Naive B cell (primary cell): ENCODE measurements around the gene CCT6B. TPM values are rescaled to one million over a fixed set of nuclear protein-coding genes. Genes with fewer than 3 reads are reported as not detected.
A peak's percentile ranks its signal among the peaks of the same experiment; 100 is the strongest.
"Not testable (repeated sequence)": the region's sequence is repeated elsewhere in the genome, so short reads cannot be mapped to it uniquely, and the experiment has no call there.

Experiments
- ATAC-seq, 2 donors: fragments of 150-1000 bp; cut with Tn5 transposase; 2 replicates each; pipeline ENCODE4 v1.10.0; 2021; ENCODE audit warnings: low read depth in 2 of 2, mild to moderate bottlenecking in 2 of 2, moderate library complexity in 2 of 2
- DNase-seq: peaks from one replicate; pipeline ENCODE4 v3.0.0; 2022
- H3K27ac Mint-ChIP-seq, 6 donors: one replicate each; pipeline ENCODE4 v1.8.0; 2020 to 2022; ENCODE audit warnings: mild to moderate bottlenecking in 6 of 6, mixed read lengths in 6 of 6, moderate library complexity in 5 of 6, inconsistent platforms in 2 of 6
- H3K27me3 Mint-ChIP-seq, 3 donors: one replicate each; pipeline ENCODE4 v1.8.0; 2021 to 2022; ENCODE audit warnings: mixed read lengths in 3 of 3, mild to moderate bottlenecking in 1 of 3
- H3K36me3 Mint-ChIP-seq, 2 donors: one replicate each; pipeline ENCODE4 v1.8.0; 2020 to 2022; ENCODE audit warnings: mixed read lengths in 2 of 2, inconsistent platforms in 1 of 2, mild to moderate bottlenecking in 1 of 2
- H3K4me1 Mint-ChIP-seq, 3 donors: one replicate each; pipeline ENCODE4 v1.8.0; 2020 to 2022; ENCODE audit warnings: mixed read lengths in 3 of 3, inconsistent platforms in 1 of 3, mild to moderate bottlenecking in 1 of 3, moderate library complexity in 1 of 3
- H3K4me3 Mint-ChIP-seq, 8 donors: one replicate each; pipeline ENCODE4 v1.8.0; 2020 to 2022; ENCODE audit warnings: mild to moderate bottlenecking in 8 of 8, mixed read lengths in 8 of 8, moderate library complexity in 8 of 8, inconsistent platforms in 2 of 8
- H3K9me3 Mint-ChIP-seq, 7 donors: one replicate each; pipeline ENCODE4 v1.8.0; 2020 to 2022; ENCODE audit warnings: mixed read lengths in 7 of 7, mild to moderate bottlenecking in 5 of 7, inconsistent platforms in 2 of 7, moderate library complexity in 1 of 7
- polyA plus RNA-seq, 6 donors: library from polyadenylated mRNA; unstranded; fragments of 300-500 nt; fragmentation: Illumina TruSeq; gene quantifications; one replicate each; pipeline ENCODE4 v1.2.3, GENCODE V29; 2021; ENCODE audit warnings: low read depth in 6 of 6

Gene CCT6B
- polyA plus RNA-seq, 6 donors from 2014 or later = 0.82 to 4.5 (median 1.5) TPM; not detected in 1

DNA sequence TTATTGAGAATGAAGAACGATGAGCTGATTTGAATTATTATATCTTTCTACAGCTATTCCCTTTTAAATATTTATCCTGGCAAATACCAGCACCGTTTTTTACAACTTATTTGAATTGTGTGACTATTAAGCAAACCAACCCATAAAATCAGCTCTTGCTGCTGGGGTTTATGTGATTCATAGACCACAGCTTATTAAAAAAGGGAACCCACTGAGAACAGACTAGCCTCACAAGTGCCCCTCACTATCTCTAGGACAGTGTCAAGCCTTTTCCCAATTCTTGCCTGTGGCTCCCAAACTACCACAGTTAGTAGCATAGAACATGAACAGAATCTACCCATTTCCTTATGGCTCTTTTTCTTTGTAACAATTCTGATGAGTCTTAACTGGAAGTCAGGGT is 12.9 kb upstream of the CCT6B start:
- ATAC-seq = no peak
- no peak overlapping the region for H3K27ac Mint-ChIP-seq
- H3K27me3 Mint-ChIP-seq = no peaks in the 10 kb centered on the region
- no peak overlapping the region for H3K4me3 Mint-ChIP-seq
- no peak for DNase-seq
- H3K4me1 Mint-ChIP-seq = no peaks in the 10 kb centered on the region
- no peaks in the 10 kb centered on the region for H3K36me3 Mint-ChIP-seq
- no peaks in the 10 kb centered on the region for H3K9me3 Mint-ChIP-seq

DNA sequence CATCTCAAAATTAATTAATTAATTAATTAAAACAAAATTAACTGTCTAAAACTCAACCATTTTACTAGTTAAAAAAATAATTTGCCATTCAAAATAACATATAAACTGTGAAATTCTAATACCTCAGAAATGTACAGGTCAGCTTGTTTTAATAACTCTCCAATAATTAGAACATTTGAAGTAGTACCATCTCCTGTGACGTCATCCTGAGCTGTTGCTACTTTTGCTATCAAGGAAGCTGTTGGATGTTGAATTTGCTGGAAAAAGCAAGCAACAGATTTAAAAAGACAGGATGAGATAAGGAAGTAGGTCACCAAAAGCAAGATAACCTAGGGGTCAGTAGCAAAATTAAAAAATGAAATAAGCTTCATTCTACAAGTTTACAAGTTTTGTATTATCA is 2.8 kb downstream of the CCT6B start:
- peaks cover 7 to 16% of the 10 kb centered on the region in 2 donors for H3K36me3 Mint-ChIP-seq
- peaks cover 23 to 27% (median 24%) of the 10 kb centered on the region in 3 donors for H3K4me1 Mint-ChIP-seq
- H3K27ac Mint-ChIP-seq = no peak overlapping the region
- no peak for DNase-seq
- peak overlapping the region in 1 of 8 donors; percentile 36 for H3K4me3 Mint-ChIP-seq
- H3K27me3 Mint-ChIP-seq = peaks cover 0 to 27% (median 6%) of the 10 kb centered on the region in 3 donors
- H3K9me3 Mint-ChIP-seq = peaks cover 0 to 9% (median 0%) of the 10 kb centered on the region in 7 donors
- ATAC-seq = no peak

DNA sequence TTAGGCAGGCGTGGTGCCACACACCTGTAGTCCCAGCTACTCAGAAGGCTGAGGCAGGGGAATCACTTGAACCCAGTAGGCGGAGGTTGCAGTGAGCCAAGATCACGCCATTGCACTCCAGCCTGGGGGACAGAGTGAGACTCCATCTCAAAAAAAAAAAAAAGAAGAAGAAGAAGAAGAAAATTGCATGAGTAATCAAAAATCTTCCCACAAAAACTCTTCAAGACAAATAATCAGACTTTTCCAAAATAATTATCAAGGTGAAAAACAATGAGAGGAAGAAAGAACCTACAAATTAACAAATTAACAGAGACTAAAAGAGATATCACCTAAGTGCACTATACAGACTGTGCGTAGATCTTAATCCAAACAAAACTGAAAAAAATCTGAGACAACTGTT is 10.5 kb downstream of the CCT6B start:
- not testable (repeated sequence) for DNase-seq, H3K27ac Mint-ChIP-seq, H3K9me3 Mint-ChIP-seq, H3K36me3 Mint-ChIP-seq, H3K4me3 Mint-ChIP-seq, H3K4me1 Mint-ChIP-seq, ATAC-seq
- H3K27me3 Mint-ChIP-seq = peaks cover 0 to 14% (median 6%) of the 10 kb centered on the region in 3 donors

DNA sequence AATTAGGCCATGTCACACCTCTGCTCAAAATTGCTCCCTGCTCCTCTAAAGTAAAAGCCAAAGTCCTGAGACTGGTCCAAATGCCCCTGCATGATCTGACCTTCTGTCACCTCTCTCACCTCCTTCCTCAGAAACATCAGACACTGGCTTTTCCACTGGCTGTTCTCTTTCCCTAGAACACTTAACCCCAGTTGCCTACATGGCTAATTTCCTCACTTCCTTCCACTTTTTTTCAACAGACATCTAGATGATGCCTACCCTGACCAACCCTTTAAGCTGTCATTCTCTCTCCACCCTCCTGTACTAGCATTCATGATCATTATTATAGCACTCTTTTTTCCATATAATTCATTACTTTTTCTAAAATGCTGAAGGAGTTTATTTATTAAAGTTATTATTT is 31.0 kb downstream of the CCT6B start:
- no peak for DNase-seq
- no peaks in the 10 kb centered on the region for H3K4me1 Mint-ChIP-seq

DNA sequence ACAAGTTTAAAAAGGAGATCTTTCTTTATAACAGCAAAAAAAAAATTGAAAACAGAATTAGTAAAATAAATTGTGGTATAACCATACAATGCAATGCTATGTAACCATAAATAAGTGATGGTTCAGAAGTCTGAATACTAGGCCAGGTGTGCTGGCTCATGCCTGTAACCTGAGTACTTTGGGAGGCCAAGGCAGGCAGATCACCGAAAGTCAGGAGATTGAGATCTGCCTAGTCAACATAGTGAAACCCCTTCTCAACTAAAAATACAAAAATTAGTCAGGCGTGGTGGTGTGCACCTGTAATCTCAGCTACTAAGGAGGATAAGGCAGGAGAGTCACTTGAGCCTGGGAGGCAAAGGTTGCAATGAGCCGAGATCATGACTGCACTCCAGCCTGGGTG is 34.6 kb downstream of the CCT6B start:
- no peak overlapping the region for H3K27ac Mint-ChIP-seq
- DNase-seq (no peak), ATAC-seq (no peak)
- no peak overlapping the region for H3K4me3 Mint-ChIP-seq
- no peaks in the 10 kb centered on the region for H3K4me1 Mint-ChIP-seq
- H3K9me3 Mint-ChIP-seq = no peaks in the 10 kb centered on the region
- no peaks in the 10 kb centered on the region for H3K27me3 Mint-ChIP-seq
- H3K36me3 Mint-ChIP-seq = peaks cover 0 to 8% of the 10 kb centered on the region in 2 donors

More for the DNA sequence above, 31.0 kb downstream of the CCT6B start:
- Mint-ChIP-seq H3K27ac (no peak overlapping the region), H3K27me3 (no peaks in the 10 kb centered on the region), H3K9me3 (no peaks in the 10 kb centered on the region), H3K4me3 (peak overlapping the region in 1 of 8 donors; percentile 30), H3K36me3 (peaks cover 0 to 8% of the 10 kb centered on the region in 2 donors)
- ATAC-seq = no peak

DNA sequence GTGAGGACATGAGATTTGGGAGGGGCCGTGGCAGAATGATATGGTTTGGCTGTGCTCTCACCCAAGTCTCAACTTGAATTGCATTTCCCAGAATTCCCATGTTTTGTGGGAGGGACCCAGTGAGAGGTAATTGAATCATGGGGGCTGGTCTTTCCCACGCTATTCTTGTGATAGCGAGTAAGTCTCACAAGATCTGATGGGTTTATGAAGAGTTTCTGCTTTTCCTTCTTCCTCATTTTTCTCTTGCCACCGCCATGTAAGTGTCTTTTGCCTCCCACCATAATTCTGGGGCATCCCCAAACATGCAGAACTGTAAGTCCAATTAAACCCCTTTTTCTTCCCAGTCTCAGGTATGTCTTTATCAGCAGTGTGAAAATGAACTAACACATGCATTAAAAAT is 40.6 kb downstream of the CCT6B start:
- Mint-ChIP-seq H3K27ac (no peak overlapping the region), H3K4me3 (no peak overlapping the region), H3K27me3 (peaks cover 0 to 8% (median 3%) of the 10 kb centered on the region in 3 donors), H3K36me3 (no peaks in the 10 kb centered on the region), H3K9me3 (no peaks in the 10 kb centered on the region), H3K4me1 (no peaks in the 10 kb centered on the region)
- DNase-seq (no peak), ATAC-seq (no peak)

DNA sequence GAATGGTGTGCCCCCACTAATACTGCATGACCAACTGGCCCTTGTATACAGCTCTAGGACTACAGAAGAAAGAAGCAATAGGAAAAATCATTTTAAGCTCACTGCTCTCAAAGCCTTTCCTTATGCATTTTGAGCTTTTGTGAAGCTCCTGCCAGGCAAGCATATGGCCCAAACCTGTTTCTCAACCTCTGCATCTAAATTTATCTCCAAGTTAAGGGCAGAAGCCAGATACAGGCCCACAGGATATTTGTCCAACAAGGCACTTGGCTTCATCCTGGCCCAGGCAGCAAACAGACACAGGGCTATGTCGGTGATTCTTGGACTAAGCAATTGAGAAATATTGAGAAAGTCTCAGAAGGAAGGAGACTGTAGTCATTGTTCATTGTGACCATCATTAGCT is 43.9 kb downstream of the CCT6B start:
- Mint-ChIP-seq H3K27ac (no peak overlapping the region), H3K4me3 (no peak overlapping the region), H3K27me3 (peaks cover 0 to 8% (median 3%) of the 10 kb centered on the region in 3 donors), H3K36me3 (peaks cover 0 to 5% of the 10 kb centered on the region in 2 donors), H3K9me3 (no peaks in the 10 kb centered on the region), H3K4me1 (peaks cover 0 to 13% (median 7%) of the 10 kb centered on the region in 3 donors)
- DNase-seq = no peak
- no peak for ATAC-seq

DNA sequence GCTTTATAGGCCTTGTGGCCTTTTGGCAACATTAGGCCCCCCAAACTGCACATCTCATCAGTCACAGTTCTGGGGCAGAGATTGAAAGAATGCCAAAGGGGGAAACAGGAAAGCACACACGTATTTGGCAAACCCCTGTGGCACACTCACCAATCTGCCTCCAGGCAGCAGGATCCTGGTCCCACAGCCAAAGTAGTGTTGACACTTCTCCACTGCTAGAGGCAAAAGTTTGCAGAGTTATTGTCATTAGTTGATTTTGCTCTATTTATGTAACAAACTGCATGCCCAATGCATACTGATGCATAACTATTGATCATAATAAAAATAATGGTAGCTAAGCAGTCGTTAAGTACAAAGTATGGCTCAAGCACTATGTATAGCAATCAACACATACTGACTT is 45.1 kb downstream of the CCT6B start:
- ATAC-seq (no peak), DNase-seq (no peak)
- H3K4me1 Mint-ChIP-seq = peaks cover 0 to 13% (median 7%) of the 10 kb centered on the region in 3 donors
- no peaks in the 10 kb centered on the region for H3K9me3 Mint-ChIP-seq
- H3K36me3 Mint-ChIP-seq = peaks cover 0 to 5% of the 10 kb centered on the region in 2 donors
- no peak overlapping the region for H3K4me3 Mint-ChIP-seq
- H3K27me3 Mint-ChIP-seq = peaks cover 1 to 9% (median 3%) of the 10 kb centered on the region in 3 donors
- no peak overlapping the region for H3K27ac Mint-ChIP-seq

DNA sequence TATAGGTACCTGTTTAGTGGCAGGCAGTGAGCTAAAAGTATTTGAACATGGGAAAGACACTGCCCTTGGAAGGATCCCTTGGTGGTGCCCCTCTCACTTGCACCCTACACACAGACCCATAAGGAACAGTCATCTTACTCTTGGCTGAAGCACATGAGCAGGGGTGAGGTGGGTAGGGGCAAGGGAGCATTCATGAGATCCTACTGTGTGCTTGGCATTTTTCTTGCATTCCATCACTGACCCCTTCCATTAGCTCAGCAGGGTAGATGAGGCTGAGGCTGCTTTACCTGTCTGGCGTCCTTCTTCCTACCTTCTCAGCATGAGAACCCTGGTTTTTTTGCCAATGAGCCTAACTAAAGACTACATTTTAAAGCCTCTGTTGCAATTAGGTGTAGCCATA is 48.3 kb downstream of the CCT6B start:
- DNase-seq = no peak
- peaks cover 5 to 13% (median 7%) of the 10 kb centered on the region in 3 donors for H3K4me1 Mint-ChIP-seq
- no peak for ATAC-seq
- H3K27me3 Mint-ChIP-seq = peaks cover 0 to 23% (median 17%) of the 10 kb centered on the region in 3 donors
- no peak overlapping the region for H3K27ac Mint-ChIP-seq
- peaks cover 0 to 5% of the 10 kb centered on the region in 2 donors for H3K36me3 Mint-ChIP-seq
- no peak overlapping the region for H3K4me3 Mint-ChIP-seq
- no peaks in the 10 kb centered on the region for H3K9me3 Mint-ChIP-seq

DNA sequence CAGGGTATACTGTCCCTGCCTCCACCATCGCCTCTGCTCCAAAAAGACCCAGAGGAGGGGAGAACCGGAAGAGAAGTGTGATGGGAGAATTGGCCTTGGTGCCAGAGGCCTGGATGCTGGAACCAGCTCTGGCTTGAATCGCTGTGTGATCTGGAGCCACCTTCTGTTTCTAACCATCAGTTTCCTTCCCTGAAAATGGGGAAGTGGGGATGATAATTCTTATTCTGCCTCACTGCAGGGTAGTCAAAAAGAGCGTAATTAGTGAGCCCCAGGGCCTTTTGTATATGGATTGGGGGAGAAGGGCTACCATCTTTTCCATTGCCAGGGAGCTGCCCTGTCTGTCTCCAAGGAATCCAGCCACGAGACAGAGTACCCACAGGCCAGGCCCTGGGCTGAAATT is 52.2 kb downstream of the CCT6B start:
- Mint-ChIP-seq H3K36me3 (no peaks in the 10 kb centered on the region), H3K27me3 (peaks cover 10 to 24% (median 23%) of the 10 kb centered on the region in 3 donors), H3K27ac (no peak overlapping the region), H3K4me1 (peaks cover 5 to 13% (median 7%) of the 10 kb centered on the region in 3 donors), H3K4me3 (no peak overlapping the region), H3K9me3 (no peaks in the 10 kb centered on the region)
- DNase-seq (no peak), ATAC-seq (no peak)

DNA sequence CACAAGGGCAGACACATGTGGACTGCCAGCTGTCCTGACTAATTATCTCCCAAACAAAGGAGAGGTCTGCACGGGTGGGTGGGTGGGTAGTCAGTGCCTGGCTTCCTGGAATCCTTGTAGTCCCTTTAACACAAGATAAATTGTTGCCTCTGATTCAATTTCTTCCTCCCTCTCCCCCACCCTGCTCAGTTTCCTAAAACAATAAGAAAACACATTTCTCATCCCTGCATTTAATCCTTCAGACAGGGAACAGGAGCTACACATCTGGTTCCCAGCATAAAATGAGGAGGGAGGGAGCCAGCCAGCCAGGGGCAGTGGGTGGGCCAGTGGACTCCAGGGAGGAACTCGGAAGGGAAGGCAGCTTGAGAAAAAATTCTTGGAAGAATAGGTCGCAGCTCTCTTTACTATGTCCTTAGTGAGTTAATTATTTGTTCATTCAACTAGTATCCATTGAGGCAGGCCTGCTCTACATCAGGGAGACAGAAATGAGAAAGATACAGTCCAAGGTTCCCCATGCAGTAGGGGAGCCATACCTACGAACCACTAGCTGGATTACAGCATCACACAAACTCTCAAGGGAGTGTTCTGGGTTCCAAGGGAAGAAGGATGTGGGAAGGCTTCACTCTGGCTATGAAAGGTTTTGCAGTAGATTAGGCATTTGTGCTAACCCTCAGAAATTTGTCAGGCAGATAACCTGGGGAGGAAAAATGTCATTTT is 58.3 kb downstream of the CCT6B start:
- Mint-ChIP-seq H3K9me3 (no peaks in the 10 kb centered on the region), H3K27ac (no peak overlapping the region), H3K27me3 (peaks cover 32 to 55% (median 43%) of the 10 kb centered on the region in 3 donors), H3K36me3 (no peaks in the 10 kb centered on the region), H3K4me3 (no peak overlapping the region), H3K4me1 (no peaks in the 10 kb centered on the region)
- no peak for DNase-seq
- ATAC-seq = no peak

DNA sequence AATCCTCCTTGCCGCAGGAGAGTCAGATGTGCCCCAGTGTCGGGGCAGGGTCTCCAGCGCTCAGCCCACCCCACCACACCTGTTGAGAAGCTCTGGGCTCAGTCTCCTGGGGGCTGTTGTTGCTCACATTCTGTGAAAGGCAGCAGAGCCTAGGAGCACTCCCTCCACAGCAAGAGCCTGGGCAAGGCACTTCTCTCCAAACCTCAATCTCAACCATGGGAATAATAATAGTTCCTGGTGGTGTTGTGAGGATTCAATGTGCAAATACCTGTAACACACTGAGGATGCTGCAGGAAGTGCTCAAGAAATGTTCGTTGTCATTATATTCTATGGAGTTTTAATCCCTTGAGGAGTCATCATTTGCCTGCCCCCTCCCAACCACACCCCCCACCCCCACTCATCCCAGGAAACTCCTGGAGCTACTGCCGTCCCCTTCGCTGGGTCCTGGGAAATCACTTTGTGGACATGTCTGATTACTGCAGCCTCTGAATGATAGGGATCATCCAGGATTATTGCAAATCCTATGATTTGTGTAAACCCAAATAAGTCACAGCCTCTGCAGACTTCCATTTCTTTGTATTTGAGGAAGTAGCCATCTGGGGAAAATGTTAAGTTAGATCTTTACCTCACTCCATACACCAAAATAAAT is 61.5 kb downstream of the CCT6B start:
- no peak for DNase-seq
- peaks cover 38 to 76% (median 73%) of the 10 kb centered on the region in 3 donors for H3K27me3 Mint-ChIP-seq
- H3K36me3 Mint-ChIP-seq = no peaks in the 10 kb centered on the region
- no peak overlapping the region for H3K4me3 Mint-ChIP-seq
- H3K4me1 Mint-ChIP-seq = no peaks in the 10 kb centered on the region
- H3K9me3 Mint-ChIP-seq = no peaks in the 10 kb centered on the region
- H3K27ac Mint-ChIP-seq = no peak overlapping the region
- no peak for ATAC-seq

DNA sequence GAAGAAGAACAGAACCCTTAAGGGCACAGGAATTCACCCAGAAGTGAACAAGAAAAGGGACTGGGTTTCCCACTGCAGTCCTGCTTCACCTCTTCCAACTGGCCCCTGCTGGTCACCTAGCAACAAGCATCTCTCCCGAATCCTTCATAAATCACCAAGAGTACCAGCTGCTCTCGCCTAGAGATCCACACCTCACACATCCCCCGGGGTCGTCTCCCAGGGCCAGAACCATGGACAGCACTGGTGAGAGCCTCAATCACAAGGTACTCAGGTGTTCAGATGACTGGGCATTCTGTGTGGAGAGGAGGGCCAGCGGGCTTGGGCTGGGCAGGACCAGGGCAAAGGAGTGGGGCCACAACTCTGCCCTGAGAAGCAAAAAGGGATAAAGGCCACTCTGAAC is 65.9 kb downstream of the CCT6B start:
- no peak for ATAC-seq
- H3K4me3 Mint-ChIP-seq = no peak overlapping the region
- H3K27me3 Mint-ChIP-seq = peaks cover 32 to 72% (median 65%) of the 10 kb centered on the region in 3 donors
- no peak for DNase-seq
- H3K4me1 Mint-ChIP-seq = no peaks in the 10 kb centered on the region
- no peak overlapping the region for H3K27ac Mint-ChIP-seq
- H3K9me3 Mint-ChIP-seq = no peaks in the 10 kb centered on the region
- H3K36me3 Mint-ChIP-seq = no peaks in the 10 kb centered on the region

DNA sequence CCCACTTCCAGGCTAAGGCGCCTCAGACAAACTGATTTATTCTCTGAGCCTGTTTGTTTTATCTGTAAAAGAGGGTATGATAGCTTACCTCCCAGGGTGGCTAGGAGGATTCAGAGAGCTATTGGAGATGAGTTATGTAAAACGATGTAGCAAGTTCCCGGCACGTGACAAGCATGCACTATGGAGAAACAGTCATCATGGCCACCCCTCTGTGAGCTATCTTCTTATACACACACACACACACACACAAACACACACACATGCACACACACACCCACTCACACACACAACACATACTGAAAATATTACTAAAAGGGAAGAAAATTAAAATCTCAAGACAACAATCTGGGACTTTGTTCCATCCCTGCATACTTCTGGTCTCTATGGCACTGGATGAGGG is 66.3 kb downstream of the CCT6B start:
- DNase-seq (no peak), ATAC-seq (no peak)
- Mint-ChIP-seq H3K27me3 (peaks cover 36 to 72% (median 61%) of the 10 kb centered on the region in 3 donors), H3K27ac (no peak overlapping the region), H3K9me3 (no peaks in the 10 kb centered on the region), H3K36me3 (no peaks in the 10 kb centered on the region), H3K4me1 (no peaks in the 10 kb centered on the region), H3K4me3 (no peak overlapping the region)
